ENCODE data around the gene FGFR2. TPM values are rescaled to one million over a fixed set of nuclear protein-coding genes. Genes with fewer than 3 reads are reported as not detected.

The FGFR2 gene
- total RNA-seq, 3 donors from 2014 or later: 31.8 to 62.8 (median 44.3) TPM

DNA sequence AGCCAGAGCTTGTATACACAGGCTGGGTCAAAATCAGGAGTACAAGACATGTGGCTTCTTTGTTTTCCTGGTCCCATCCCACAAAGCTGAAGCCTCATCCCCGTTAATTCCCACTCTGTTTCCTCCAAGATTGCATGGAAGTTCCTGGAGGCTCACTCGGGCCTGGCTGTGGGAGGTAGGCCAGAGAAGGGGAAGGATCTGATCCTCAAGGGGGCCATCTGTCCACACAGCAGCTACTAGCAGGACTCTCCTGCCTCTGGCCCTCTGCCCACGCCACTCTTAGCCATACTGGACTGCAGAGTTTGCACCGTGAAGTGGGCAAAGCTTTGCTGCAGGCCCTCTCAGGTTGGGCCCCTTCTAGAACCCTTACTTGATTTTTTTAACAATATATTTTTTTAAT lies 160.6 kb downstream of the FGFR2 start:
- DNase-seq (ENCODE audit: low spot score in 2 of 2): no peak
- Histone ChIP-seq H3K4me1 (no peaks in the 10 kb centered on the region), H3K9me3 (no peaks in the 10 kb centered on the region), H3K4me3 (no peak overlapping the region), H3K27me3 (no peaks in the 10 kb centered on the region), H3K27ac (no peak overlapping the region), H3K36me3 (no peaks in the 10 kb centered on the region)
- TF ChIP-seq POLR2AphosphoS5 (IDR thresholded peaks at IDR 0.05): no peak
- intact Hi-C loops (cut with DNase I; ENCODE audit: low total_unique reads): no loop called here

DNA sequence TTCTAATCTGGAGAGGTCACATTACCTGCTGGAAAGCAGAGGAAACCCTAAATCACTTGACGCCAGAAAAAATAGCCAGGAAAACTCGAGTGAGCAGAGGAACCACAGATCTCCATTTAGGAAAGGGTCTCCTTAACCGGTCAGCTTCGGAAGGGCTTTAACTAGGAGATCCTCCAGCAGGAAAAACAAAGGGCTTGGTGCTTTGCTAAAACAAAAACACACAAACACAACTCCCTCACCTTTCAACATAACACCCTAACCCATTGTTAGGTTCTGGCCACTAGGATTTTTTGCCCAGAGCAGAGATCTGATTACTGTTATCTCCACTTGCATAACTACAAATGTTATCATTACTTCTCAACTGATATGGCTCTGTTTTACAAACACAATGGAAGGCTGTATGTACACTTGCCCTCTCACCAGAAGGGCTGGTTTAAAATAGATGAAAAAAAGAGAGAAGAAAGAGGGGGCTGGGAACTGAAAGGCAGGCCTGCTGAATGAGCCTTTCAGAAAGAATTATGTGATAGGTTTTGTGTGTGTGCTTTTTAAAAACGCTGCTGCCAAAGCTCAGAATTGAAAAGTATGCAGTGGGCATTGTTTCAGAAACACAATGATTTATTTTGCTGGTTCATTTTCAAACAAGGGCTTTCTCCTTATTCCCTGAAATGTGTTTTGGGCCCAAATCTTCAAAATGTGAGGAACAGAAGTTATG lies 161.5 kb downstream of the FGFR2 start:
- intact Hi-C loops (cut with DNase I; ENCODE audit: low total_unique reads): no loop called here
- Histone ChIP-seq H3K9me3 (no peaks in the 10 kb centered on the region), H3K4me3 (no peak overlapping the region), H3K27me3 (no peaks in the 10 kb centered on the region), H3K27ac (no peak overlapping the region), H3K4me1 (no peaks in the 10 kb centered on the region), H3K36me3 (no peaks in the 10 kb centered on the region)
- TF ChIP-seq POLR2A (IDR thresholded peaks at IDR 0.05) (no peak), POLR2AphosphoS5 (IDR thresholded peaks at IDR 0.05) (no peak)
- no peak for DNase-seq (ENCODE audit: low spot score in 2 of 2)

DNA sequence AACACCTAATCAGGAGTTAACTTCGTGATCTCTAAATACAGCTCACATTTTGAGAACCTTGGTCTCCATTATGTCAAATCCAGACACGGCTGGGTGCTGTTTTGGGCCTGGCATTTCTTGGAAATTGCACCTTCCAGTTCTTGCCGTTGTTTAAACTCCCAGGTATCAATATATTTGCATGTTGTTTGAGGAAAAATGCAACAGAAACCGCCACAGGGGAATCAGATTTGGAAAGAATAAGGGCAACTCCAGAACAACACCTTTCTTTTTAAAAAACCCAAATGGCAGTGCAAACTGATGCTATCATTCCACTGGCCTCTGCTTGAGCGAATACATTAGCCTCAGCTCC lies 162.0 kb downstream of the FGFR2 start:
- Histone ChIP-seq H3K27ac (no peak overlapping the region), H3K9me3 (no peaks in the 10 kb centered on the region), H3K27me3 (no peaks in the 10 kb centered on the region), H3K4me3 (no peak overlapping the region), H3K36me3 (no peaks in the 10 kb centered on the region), H3K4me1 (no peaks in the 10 kb centered on the region)
- intact Hi-C loops (cut with DNase I; ENCODE audit: low total_unique reads): no loop called here
- TF ChIP-seq, protein P1, sequence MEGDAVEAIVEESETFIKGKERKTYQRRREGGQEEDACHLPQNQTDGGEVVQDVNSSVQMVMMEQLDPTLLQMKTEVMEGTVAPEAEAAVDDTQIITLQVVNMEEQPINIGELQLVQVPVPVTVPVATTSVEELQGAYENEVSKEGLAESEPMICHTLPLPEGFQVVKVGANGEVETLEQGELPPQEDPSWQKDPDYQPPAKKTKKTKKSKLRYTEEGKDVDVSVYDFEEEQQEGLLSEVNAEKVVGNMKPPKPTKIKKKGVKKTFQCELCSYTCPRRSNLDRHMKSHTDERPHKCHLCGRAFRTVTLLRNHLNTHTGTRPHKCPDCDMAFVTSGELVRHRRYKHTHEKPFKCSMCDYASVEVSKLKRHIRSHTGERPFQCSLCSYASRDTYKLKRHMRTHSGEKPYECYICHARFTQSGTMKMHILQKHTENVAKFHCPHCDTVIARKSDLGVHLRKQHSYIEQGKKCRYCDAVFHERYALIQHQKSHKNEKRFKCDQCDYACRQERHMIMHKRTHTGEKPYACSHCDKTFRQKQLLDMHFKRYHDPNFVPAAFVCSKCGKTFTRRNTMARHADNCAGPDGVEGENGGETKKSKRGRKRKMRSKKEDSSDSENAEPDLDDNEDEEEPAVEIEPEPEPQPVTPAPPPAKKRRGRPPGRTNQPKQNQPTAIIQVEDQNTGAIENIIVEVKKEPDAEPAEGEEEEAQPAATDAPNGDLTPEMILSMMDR (IDR thresholded peaks at IDR 0.05): no peak
- TF ChIP-seq POLR2AphosphoS5 (IDR thresholded peaks at IDR 0.05) (no peak), POLR2A (IDR thresholded peaks at IDR 0.05) (no peak)
- no peak for DNase-seq (ENCODE audit: low spot score in 2 of 2)

DNA sequence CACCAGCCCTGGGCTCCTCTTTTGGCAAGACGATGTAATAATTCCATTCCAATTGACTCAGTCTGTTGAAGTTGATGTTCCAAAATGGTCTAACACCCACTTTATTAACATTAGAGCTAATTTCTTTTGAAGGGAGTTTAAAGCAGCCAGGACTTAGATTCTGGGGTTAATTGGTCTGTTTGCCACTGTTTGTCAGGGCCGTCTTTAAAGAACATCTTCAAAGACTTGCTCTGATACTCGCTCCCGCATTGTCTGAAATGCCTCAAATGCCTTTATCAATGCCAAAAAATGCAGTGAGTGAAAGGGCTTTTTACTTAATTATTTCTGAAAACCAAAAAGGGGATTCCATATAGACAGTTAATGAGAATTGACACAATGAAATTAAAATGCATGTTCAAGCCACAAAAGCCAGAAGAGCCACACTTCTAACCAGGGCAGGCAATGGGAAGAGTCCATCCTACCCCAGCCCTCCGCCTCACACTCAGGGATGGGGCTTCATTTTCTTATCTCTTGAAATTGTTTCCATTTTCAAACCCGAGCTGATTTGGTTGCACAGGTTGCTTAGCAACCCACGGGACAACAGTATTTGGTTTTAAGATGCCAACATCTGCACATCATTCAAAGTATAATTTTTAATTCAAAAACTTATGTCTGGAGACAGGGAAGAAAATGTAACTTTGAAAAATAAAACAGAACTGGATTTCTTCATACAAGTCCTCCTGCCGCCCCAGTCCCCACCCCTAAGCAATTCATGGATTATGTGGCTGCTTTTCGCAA lies 163.0 kb downstream of the FGFR2 start:
- Histone ChIP-seq H3K36me3 (no peaks in the 10 kb centered on the region), H3K9me3 (no peaks in the 10 kb centered on the region), H3K4me3 (no peak overlapping the region), H3K27me3 (no peaks in the 10 kb centered on the region), H3K27ac (no peak overlapping the region), H3K4me1 (no peaks in the 10 kb centered on the region)
- TF ChIP-seq POLR2AphosphoS5 (IDR thresholded peaks at IDR 0.05) (no peak), POLR2A (IDR thresholded peaks at IDR 0.05) (no peak)
- TF ChIP-seq, protein P1 (IDR thresholded peaks at IDR 0.05): no peak
- intact Hi-C loops (cut with DNase I; ENCODE audit: low total_unique reads): no loop called here
- no peak for DNase-seq (ENCODE audit: low spot score in 2 of 2)

DNA sequence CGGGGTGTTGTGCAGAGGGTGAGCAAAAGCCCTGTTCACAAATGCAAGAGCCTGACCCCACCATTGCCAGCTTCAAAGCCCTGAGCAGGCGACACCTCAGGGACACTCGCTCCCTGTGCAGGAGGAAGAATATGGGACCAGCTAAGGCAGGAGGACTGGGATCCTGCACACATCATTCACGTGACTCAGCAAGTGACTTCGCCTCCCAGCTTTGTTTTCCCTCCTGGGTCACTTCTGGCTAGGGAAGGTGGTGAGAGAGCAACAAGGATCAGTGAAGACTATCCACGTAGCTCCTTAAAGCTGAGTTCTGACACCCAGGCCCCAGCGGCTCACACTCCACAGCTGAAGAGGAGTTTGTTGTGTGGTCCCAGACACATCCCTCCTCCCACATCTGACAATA lies 164.3 kb downstream of the FGFR2 start:
- H3K9me3 ChIP-seq: no peaks in the 10 kb centered on the region
- TF ChIP-seq, protein P1 (IDR thresholded peaks at IDR 0.05): no peak
- TF ChIP-seq POLR2AphosphoS5 (IDR thresholded peaks at IDR 0.05) (no peak), POLR2A (IDR thresholded peaks at IDR 0.05) (no peak)
- no peaks in the 10 kb centered on the region for H3K36me3 ChIP-seq
- intact Hi-C loops (cut with DNase I; ENCODE audit: low total_unique reads): no loop called here
- H3K27me3 ChIP-seq: no peaks in the 10 kb centered on the region
- no peak overlapping the region for H3K27ac ChIP-seq
- DNase-seq (ENCODE audit: low spot score in 2 of 2): no peak
- no peaks in the 10 kb centered on the region for H3K4me1 ChIP-seq
- no peak overlapping the region for H3K4me3 ChIP-seq

DNA sequence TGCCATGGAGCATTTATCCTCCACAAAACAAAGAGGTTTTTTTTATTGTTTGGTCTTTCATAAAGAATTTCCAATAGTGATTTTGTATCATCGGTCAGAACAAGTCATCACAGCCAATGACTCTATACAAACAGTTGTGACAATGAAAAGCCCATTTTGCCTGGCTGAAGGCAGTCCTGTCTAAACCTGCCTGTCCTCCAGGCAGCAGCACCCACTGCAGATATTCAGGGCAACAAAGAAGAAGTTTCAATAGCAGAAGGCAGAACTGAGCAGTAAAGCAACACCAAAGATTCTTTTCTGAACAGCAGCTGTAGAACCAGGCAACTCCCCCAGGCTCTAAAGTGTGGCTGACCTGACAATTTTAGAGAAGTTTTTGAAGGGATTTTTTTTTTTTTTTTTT lies 169.4 kb downstream of the FGFR2 start:
- intact Hi-C loops (cut with DNase I; ENCODE audit: low total_unique reads): no loop called here
- no peak overlapping the region for H3K27ac ChIP-seq
- H3K27me3 ChIP-seq: no peaks in the 10 kb centered on the region
- no peaks in the 10 kb centered on the region for H3K4me1 ChIP-seq
- TF ChIP-seq, protein P1 (IDR thresholded peaks at IDR 0.05): no peak
- TF ChIP-seq POLR2AphosphoS5 (IDR thresholded peaks at IDR 0.05) (no peak), POLR2A (IDR thresholded peaks at IDR 0.05) (no peak)
- H3K4me3 ChIP-seq: no peak overlapping the region
- H3K36me3 ChIP-seq: no peaks in the 10 kb centered on the region
- no peaks in the 10 kb centered on the region for H3K9me3 ChIP-seq
- no peak for DNase-seq (ENCODE audit: low spot score in 2 of 2)

Measured in breast epithelium (tissue), 4 donors.